Nephron (organoid): Measurements from ENCODE around the gene ELANE.

Experiments
- H3K27ac Mint-ChIP-seq, 3 experiments: 2 replicates each; pipeline ENCODE4 v1.8.0; 2020; ENCODE audit warnings: mixed read lengths in 3 of 3, mild to moderate bottlenecking in 2 of 3, moderate library complexity in 1 of 3
- H3K27me3 Mint-ChIP-seq: 2 replicates; pipeline ENCODE4 v1.8.0; 2021; ENCODE audit warnings: low read depth, mild to moderate bottlenecking, moderate library complexity, mixed read lengths
- H3K36me3 Mint-ChIP-seq: 2 replicates; pipeline ENCODE4 v1.8.0; 2020; ENCODE audit warnings: low read depth, mixed read lengths
- H3K4me1 Mint-ChIP-seq: 2 replicates; pipeline ENCODE4 v1.8.0; 2020; ENCODE audit warnings: mixed read lengths
- H3K4me3 Mint-ChIP-seq, 3 experiments: 2 replicates each; pipeline ENCODE4 v1.8.0; 2020; ENCODE audit warnings: mild to moderate bottlenecking in 3 of 3, mixed read lengths in 3 of 3, moderate library complexity in 2 of 3
- H3K9me3 Mint-ChIP-seq: 2 replicates; pipeline ENCODE4 v1.8.0; 2020; ENCODE audit warnings: mixed read lengths
- CTCF ChIP-seq, 3 experiments: fragments of 200-600 bp; sonication (generic); IDR thresholded peaks; one replicate each; pipeline ENCODE4 v1.5.0; 2021; ENCODE audit warnings: antibody characterized with exemption in 3 of 3; ENCODE audit not compliant: unreplicated experiment in 3 of 3

Gene ELANE

GRCh38 chr19:810077-810855, 41.8 kb upstream of the ELANE start:
- Mint-ChIP-seq H3K9me3 (no peaks in the 10 kb centered on the region), H3K27ac (peak overlapping the region in 1 of 3 experiments; percentile 51), H3K36me3 (peaks cover 52% of the 10 kb centered on the region), H3K27me3 (no peaks in the 10 kb centered on the region), H3K4me1 (peaks cover 8% of the 10 kb centered on the region), H3K4me3 (no peak overlapping the region)
- no peak for TF ChIP-seq CTCF (IDR thresholded peaks at IDR 0.05; ENCODE audit: unreplicated experiment in 3 of 3)

GRCh38 chr19:810883-811489, 41.1 kb upstream of the ELANE start:
- Mint-ChIP-seq H3K27ac (no peak overlapping the region), H3K27me3 (no peaks in the 10 kb centered on the region), H3K36me3 (peaks cover 57% of the 10 kb centered on the region), H3K9me3 (no peaks in the 10 kb centered on the region), H3K4me1 (peaks cover 8% of the 10 kb centered on the region), H3K4me3 (no peak overlapping the region)
- no peak for TF ChIP-seq CTCF (IDR thresholded peaks at IDR 0.05; ENCODE audit: unreplicated experiment in 3 of 3)

- peaks cover 8% of the 10 kb centered on the region for H3K4me1 Mint-ChIP-seq
- no peak for TF ChIP-seq CTCF (IDR thresholded peaks at IDR 0.05; ENCODE audit: unreplicated experiment in 3 of 3)
- H3K36me3 Mint-ChIP-seq: peaks cover 62% of the 10 kb centered on the region
- H3K9me3 Mint-ChIP-seq: no peaks in the 10 kb centered on the region
- no peak overlapping the region for H3K4me3 Mint-ChIP-seq
- H3K27me3 Mint-ChIP-seq: no peaks in the 10 kb centered on the region
- H3K27ac Mint-ChIP-seq: no peak overlapping the region
Observed at GRCh38 chr19:811506-812048, 40.5 kb upstream of the ELANE start.

GRCh38 chr19:812049-812746, 39.9 kb upstream of the ELANE start:
- TF ChIP-seq CTCF (IDR thresholded peaks at IDR 0.05; ENCODE audit: unreplicated experiment in 3 of 3): no peak
- Mint-ChIP-seq H3K36me3 (peaks cover 61% of the 10 kb centered on the region), H3K4me1 (peaks cover 7% of the 10 kb centered on the region)

GRCh38 chr19:812747-813218, 39.3 kb upstream of the ELANE start:
- no peaks in the 10 kb centered on the region for H3K9me3 Mint-ChIP-seq
- no peaks in the 10 kb centered on the region for H3K27me3 Mint-ChIP-seq
- H3K36me3 Mint-ChIP-seq: peaks cover 55% of the 10 kb centered on the region
- no peak for TF ChIP-seq CTCF (IDR thresholded peaks at IDR 0.05; ENCODE audit: unreplicated experiment in 3 of 3)
- H3K4me3 Mint-ChIP-seq: no peak overlapping the region
- peaks cover 1% of the 10 kb centered on the region for H3K4me1 Mint-ChIP-seq
- no peak overlapping the region for H3K27ac Mint-ChIP-seq

More at GRCh38 chr19:812049-812746, 39.9 kb upstream of the ELANE start:
- Mint-ChIP-seq H3K27me3 (no peaks in the 10 kb centered on the region), H3K9me3 (no peaks in the 10 kb centered on the region), H3K4me3 (no peak overlapping the region), H3K27ac (no peak overlapping the region)
